ENCODE measurements around the gene CMPK1.

DNA sequence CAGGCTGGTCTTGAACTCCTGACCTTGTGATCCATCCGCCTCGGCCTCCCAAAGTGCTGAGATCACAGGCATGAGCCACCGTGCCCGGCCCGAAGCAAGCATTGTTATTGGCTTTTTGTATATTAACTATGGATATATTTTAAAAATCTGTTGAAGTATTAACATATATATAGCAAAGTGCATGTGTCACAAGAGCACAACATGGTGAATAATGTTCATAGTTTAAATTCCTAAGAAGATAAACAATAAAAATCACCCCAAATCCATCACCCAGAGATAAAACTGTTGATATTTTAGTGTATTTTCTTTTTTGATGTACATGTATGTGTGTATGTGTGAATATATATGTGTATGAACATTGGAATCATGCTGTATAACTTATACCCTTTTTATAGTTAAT, 73.4 kb downstream of the CMPK1 start:
- TF ChIP-seq ZFP3 (CRISPR knock-in tag; IDR thresholded peaks at IDR 0.05) = no peak
- TF ChIP-seq TOX (CRISPR knock-in tag; IDR thresholded peaks at IDR 0.05; ENCODE audit: borderline replicate concordance) = no peak
- no peak for TF ChIP-seq ESRRG (CRISPR knock-in tag; IDR thresholded peaks at IDR 0.05)
- TF ChIP-seq, protein P1, sequence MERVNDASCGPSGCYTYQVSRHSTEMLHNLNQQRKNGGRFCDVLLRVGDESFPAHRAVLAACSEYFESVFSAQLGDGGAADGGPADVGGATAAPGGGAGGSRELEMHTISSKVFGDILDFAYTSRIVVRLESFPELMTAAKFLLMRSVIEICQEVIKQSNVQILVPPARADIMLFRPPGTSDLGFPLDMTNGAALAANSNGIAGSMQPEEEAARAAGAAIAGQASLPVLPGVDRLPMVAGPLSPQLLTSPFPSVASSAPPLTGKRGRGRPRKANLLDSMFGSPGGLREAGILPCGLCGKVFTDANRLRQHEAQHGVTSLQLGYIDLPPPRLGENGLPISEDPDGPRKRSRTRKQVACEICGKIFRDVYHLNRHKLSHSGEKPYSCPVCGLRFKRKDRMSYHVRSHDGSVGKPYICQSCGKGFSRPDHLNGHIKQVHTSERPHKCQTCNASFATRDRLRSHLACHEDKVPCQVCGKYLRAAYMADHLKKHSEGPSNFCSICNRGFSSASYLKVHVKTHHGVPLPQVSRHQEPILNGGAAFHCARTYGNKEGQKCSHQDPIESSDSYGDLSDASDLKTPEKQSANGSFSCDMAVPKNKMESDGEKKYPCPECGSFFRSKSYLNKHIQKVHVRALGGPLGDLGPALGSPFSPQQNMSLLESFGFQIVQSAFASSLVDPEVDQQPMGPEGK (CRISPR knock-in tag; IDR thresholded peaks at IDR 0.05; ENCODE audit: borderline replicate concordance) = no peak
- no peak for TF ChIP-seq TSHZ2 (CRISPR knock-in tag; IDR thresholded peaks at IDR 0.05)
- TF ChIP-seq BACH2 (CRISPR knock-in tag; IDR thresholded peaks at IDR 0.05; ENCODE audit: borderline replicate concordance) = no peak
- TF ChIP-seq ARNTL (CRISPR knock-in tag; IDR thresholded peaks at IDR 0.05; ENCODE audit: borderline replicate concordance, low read depth) = no peak
- no peak for TF ChIP-seq ISL1 (CRISPR knock-in tag; IDR thresholded peaks at IDR 0.05)
- no peak for TF ChIP-seq ZNF70 (CRISPR knock-in tag; IDR thresholded peaks at IDR 0.05)
- no peak for TF ChIP-seq ZC3H10 (CRISPR knock-in tag; IDR thresholded peaks at IDR 0.05)
